HG03066 (cell line): ENCODE data around the gene ECI1.
"Not testable (repeated sequence)": the region's sequence is repeated elsewhere in the genome, so short reads cannot be mapped to it uniquely, and the experiment has no call there.

Experiments used
- ATAC-seq: cut with Tn5 transposase; IDR thresholded peaks from one replicate; pipeline ENCODE4 v1.9.1; 2021; ENCODE audit warnings: low read depth; ENCODE audit not compliant: unreplicated experiment

ECI1 gene

DNA sequence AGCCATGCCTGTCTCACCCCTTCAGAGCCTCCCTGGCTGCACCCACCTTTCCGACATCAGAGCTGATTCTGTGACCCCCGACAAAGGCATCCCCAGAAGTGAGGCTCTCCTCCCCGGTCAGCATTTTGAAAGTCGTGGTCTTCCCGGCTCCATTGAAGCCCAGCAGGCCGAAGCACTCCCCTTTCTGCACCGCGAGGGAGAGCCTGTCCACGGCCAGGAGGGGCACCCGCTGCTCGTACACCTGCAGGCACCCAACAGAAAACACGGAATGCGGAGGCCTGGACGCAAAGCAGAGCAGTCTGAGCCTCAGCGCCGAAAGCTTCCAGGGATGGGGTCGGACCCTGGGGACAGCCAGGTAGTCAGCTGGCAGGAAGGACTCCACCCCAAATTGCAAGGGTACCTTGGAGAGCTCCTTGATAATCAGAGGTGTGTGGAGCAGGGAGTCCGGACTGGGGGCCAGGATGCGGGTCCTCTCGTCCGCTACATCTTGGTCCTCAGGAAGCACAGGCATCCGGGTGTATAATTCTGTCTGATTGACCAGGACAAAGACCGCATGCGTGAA is 29.7 kb upstream of the ECI1 start:
- no peak for ATAC-seq

DNA sequence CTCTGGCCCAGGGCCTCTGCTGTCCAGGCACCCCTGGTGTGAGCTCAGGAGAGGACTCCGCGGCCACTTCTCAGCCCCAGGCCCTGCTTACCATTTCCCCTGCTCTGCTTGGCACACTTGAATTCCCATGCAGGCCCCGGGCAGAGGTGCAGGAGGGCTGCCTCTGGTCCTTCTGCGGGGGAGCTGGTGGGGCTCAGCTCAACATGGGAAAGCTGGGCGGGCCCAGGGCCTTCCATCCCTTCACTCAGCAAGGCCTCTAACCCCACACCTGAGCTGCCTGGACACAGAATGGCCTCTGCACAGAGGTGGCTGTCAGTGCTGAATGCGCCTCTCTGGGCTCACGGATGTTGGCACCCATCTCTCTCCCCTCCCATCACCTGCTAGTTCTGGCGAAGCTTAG is 29.1 kb upstream of the ECI1 start:
- ATAC-seq: no peak

DNA sequence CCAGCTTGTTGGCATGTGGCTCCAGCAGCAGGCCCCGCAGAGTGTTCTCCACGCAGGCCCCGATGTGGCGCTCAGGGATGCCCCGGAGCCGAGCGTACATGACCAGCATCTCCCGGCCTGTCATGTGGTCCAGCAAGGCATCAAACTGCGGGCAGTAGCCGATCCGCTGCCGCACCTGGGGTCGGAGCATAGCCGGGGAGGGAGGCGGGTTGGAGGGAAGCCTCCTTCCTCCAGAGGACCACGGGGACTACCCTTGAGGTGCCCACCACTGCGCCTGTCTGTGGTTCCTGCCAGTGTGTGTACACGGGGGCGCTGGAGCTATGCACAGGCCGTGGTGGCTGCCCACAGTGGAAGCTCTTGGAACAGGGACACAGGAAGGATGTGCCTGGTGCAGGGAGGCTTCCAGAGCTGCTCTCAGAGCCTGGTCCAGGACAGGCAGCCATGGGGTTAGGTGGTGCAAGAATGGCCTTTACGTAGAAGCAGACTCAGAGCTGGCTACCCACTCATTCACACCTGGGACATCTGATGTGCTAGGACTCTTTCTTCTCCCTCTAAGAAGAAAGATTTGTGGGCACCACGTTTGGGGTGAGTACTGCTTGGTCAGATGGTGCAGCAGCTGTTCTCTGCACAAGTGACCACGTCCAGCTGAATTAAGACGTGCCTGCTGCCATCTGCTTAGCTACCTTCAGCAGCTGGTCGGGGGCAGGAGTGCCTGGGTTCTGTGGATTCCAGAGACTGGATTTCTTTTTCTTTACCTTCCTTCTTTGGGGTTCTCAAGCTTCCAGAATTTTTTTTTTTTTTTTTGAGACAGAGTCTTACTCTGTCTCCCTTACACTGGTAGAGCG is 27.8 kb upstream of the ECI1 start:
- ATAC-seq: no peak

DNA sequence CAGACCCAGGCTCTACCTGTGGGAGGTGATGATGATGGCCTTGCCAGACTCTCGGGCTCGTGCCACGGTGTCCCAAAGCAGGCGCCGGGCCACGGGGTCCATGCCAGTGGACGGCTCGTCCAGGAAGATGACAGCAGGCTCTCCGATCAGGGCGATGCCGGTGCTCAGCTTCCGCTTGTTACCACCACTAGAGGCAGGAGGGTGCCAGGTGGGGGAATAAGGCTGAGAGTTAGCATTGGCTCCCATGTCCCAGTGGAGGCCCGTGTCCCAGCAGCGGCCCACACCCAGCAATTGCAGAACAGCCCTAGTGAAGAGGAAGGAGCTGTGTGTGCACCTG is 26.9 kb upstream of the ECI1 start:
- ATAC-seq: no peak

DNA sequence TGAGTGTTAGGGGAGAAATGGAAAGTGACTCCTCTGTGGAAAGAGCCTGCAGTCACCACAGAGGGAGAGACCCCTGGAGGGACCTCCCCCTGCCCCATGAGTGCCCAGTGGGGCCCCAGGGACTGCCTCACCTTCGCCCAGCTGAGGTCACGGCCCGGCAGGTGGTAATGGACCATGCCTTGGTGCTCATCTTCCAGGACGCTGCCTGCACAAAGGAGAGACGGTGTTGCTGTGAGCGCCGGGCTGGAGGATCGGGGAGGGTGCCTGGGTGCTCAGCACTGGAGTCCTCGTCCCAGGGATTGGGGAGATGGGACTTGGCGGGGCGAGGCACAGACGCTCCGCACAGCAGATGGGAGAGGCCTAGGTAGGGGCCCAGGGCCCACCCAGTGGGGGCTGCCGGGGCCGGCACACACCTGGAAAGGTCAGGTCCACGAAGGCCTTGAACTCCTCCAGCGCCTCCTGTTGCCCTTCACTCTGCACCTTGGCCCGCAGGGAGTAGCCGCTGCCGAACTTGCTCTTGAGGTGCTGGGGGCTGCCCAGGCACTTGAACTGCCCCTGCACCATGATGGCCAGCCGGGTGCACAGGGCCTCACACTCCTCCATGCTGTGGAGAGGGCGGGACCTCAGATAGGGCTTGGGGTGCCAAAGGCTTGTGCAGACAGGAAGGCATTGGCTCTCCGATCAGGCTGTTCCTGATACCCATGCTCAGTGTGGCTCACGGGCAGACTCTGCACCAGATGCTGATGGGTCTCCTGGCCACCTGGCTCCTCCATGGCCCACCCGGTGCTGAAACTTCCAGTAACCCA is 26.3 kb upstream of the ECI1 start:
- ATAC-seq: no peak

DNA sequence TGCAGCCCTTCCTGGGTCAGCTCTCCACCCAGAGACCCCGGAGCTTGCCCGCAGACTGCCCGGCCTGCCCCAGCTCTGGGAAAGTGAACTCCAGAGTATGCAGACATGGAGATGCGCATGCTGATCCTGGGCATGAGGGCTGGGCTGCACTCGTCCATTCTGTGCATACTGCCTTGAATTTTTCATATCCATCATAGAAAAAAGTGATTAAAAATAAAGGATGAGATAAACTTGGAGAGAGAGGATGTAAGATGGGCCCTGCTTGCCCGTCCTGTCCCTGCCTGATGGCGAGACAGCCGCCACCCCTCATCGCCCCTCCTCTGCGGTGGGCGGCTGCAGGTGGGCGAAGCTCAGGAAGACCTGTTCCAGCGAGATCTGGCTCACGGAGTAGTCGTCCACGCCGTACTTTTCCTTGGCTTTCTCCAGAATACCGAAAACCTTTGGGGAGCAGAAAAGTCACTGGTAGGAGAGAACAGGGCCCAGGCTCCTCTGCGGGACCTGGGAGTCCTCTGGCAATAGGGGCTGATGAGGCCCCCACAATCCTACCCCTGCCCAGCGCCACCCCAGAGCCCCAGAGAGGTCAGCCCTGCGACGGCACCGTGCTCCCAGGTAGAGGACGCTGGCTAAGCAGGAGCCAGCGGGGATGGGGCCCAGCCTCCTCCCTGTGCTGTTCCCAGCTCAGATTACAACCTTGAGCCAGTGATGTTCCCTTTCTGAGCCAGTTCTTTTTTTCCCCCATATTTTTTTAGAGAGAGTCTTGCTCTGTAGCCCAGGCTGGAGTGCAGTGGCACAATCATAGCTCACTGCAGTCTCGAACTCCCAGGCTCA is 25.2 kb upstream of the ECI1 start:
- ATAC-seq: no peak

DNA sequence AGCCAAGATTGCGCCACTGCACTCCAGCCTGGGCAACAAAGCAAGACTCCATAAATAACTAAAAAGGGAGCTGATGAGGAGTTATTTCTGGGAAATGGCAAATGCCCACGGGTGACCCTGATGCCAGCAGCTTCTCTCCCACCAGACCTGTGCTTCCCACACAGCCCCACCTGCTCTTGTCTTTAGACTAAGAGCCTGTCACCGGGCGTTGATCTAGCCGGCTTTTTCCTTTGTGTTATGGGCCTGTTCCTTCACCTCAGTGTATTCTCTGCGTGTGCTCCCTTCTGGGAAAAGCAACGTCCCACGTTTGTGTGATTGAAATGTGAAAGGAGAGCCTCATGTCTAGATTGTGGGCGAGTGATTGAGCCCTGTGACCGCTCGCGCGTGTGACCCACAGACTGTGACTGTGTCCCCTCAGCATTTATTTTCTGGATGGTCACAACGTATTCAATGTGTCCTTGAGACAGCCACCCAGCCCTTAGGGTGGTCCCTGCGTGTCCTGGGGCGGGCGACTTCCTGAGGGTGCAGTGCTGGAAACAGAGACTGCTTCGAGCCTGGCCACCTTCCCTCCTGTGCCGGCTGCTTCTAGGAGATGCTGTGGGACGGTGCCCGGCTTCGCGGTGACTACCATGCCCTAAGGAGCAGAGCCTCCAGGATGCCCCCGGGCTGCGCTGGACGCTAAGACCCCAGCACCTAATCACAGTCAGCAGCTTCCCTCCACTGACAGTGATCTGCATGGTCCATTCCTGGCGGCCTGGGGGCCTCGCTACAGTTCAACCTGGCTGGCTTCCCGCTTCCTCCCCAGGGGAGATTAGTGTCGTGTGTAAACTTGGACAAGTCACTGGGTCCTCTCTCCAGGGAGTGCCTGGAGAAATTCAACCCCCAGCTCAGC is 24.3 kb upstream of the ECI1 start:
- no peak for ATAC-seq

DNA sequence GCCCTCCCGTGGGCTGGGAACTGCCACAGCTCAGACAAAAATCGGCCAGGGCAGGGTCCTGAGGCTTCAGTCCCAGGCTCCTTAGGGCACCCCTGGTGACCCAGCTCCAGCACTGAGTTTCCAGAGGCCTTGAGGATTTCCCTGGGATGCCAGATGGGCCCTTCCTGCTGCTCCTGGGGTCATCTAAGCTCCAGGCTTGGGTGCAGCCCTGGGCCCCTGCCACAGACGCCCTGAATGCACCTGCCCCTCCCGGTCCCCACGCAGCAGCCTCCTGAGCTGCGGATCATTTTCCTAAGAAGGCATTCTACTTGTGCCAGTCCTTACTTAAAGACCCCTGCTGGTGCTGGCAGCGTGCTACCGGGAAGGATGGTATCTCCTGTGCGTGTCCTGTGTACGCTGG is 22.5 kb upstream of the ECI1 start:
- no peak for ATAC-seq

DNA sequence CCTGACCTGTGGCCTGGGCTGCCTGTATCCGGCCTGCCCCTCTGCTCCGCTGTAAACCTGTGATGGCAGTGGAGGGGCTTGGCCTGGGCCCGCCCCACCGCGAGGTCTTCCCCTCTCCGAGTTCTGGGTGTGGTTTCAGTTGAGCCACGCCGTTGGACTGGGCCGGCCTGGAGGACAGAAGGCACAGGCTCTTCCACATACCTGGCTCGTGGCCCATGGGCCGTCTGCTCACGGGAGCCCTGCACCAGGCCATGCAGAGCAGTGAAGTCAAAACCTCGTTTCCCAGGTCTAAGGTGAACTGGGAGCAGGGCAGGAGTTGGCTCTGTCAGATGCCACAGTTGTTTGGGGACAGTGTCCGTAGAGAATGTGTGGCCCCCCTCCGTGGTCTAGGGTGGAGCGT is 22.1 kb upstream of the ECI1 start:
- ATAC-seq: no peak

DNA sequence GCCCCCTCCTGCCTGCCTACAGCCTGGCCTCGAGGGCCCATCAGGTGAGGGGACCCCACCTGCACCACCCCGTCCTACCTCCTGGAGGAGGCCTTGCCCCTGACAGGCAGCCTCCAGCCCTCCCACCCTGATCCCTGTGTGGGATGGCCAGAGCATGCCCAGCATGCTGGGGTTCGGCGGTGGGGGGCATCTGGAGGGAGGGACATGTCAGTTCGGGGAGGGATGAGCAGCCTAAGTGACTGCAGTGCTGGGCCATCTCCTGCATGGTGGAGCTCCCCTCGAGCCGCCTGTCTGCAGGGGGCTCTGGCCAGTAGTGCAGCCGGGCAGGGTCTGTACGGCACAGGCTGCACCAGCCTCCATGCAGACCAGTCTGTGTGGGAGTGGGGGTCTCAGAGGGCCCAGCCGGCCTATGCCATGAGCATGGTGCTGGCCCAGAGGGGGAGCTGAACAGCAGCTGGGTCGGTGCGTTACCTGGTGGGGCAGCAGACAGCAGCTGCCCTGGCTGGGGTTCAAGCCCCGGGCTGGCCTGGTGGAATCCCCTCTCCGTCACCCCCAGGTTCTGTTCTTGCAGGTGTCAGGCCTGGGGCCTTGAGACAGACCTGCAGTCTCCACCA is 20.6 kb upstream of the ECI1 start:
- no peak for ATAC-seq

DNA sequence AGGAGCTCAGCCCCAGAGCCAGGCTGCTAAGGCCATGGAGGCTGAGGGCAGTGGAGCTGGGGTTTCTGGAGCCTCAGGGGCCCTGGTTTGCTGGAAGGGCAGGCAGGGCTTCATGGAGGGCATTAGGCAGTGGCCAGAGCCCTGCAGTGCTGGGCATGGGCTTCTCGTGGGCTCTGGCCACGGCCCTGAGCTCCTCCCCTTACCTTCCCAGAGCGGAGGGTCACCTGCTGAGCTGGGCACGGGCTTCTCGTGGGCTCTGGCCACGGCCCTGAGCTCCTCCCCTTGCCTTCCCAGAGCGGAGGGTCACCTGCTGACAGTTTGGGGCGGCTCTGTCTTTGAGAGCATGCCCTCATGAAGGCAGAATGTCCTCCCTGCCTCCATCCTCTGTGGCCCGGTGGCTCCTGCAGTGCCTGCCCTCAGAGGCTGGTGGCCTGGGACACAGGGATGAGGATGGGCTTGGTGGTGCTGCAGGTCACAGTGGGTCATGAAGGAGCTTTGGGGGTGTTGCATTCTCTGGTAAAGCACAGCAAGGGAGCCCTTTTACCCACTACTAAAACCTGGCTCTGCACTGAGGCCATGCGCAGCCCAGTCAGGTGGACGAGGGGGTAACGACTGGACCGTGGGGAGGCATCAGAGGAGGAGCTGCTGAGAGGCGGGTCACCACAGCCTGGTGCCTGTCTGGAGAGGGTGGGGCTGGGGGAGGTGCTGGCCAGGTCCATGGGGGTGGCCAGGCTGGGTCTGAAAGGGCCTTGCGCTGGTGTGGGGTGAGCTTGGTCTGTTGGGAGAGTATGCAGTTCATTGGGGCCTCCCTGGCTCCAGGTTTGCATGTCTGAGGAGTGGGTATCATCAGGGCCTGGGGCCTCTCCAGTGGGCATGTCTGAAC is 19.4 kb upstream of the ECI1 start:
- ATAC-seq: no peak

DNA sequence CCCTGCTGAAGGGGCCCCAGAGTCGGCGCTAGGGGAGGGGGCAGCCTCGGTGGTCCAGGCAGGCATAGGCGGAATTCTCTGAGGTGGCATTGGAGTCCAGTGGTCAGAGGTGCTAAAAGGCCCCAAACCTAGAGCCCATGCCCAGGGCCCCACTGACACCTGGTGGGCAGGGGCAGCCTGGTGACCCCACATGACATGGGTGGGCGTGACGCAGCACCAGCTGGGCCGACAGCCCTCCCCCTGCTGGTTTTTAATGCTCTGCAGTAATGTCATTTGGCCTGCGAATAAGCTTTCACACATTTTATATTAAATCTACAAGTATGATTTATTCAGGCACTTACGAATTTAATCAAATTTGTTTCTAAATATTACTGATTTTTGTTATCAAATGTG is 18.7 kb upstream of the ECI1 start:
- no peak for ATAC-seq

DNA sequence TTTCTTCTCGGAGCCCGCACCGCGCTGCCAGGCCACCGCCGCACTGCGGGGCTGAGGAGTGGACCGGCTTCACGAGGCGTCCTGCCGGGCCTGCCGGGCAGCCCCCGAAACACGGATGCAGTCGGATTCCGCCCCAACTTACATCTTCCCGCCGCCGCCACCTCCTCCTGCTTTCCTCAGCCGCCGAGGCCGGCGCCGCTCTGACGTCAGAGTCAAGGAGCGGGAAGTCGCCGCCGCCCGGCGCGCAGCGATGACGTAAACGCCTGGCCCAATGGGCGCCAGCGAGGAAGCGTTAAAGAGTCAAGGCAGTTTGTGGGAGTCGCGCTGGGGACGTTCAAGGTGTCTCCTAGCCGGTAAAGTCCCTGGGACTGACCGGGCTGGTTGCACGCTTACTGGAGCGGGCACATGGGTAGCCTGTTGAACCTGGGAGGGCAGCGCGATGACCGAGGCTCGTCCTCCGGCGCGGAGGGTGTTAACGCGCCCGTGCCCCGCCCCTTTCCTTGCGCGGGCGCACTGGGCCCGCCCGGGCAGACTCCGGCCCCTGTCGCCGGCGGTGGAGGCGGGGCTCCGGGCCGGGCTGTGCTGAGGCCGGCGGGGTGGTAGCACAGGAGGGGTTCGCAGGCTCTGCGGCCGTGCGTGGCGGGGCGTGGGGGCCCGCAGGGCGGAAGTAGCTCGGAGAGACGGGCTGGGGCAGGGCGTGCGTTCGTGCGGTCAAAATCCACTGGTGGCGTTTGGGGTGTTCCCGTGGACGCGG is 16.7 kb upstream of the ECI1 start, which contains the start of gene RNPS1:
RNPS1 (minus strand) TSS at position 214 of the 754 bp plus-strand sequence. CDS start 3,483 bp downstream, outside the sequence.
- peak; percentile 63 for ATAC-seq

DNA sequence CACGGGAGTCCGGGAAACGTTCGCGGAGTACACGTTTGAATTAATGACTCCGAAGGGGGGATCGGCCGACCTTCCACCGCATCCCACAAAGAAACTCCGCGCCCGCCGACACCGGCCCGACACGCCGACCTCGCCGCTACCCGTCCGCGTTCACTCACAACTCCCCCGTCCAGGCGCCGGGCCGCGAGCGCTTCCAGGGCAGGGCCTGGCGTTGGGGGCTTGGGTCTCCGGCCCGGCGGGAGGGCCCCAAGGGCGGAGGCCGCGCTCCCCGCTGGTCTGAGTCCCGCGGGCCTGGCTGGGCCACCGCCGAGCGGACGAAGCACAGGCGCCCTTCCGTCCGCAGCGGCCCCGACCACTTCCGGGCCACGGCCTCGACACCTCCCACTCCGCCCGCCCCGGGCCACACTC is 16.1 kb upstream of the ECI1 start:
- peak; percentile 56 for ATAC-seq

DNA sequence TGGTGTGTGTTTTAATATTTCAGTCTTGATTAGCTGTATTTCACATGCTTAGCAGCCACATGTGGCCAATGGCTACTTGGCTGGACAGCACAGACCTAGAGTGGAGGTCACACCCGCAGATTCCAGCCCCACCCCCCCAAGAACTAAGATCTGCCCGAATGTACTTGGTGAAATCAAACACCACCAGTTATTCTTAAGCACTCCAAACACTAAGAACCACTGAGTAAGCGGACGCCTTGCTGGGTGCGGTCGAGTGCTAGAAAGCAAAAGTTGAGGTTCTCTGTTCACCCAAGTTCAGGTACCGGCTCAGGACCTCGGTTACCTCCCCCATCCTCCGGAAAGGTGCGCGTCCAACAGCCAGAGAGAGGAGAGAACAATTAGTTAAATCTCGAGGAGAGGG is 15.5 kb upstream of the ECI1 start:
- ATAC-seq: not testable (repeated sequence)

DNA sequence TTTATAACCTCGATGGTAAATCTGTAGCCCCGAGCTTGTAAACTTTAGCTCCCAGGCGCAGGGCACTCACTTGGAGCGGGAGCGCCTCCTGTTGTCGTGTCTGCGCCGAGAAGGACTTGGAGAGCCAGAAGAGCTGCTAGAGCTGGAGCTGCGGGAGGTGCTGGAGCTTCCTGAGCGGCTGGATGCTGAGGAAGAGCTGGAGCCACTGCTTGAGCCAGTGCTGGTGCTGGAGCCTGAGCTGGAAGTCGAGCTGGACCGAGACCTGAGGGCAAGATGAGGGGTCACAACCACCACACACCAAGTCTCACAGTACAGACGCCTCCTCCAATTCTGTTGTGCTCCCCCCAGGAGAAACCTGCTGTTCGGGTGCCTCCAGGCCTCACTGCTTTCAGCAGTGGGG is 11.6 kb upstream of the ECI1 start:
- not testable (repeated sequence) for ATAC-seq

DNA sequence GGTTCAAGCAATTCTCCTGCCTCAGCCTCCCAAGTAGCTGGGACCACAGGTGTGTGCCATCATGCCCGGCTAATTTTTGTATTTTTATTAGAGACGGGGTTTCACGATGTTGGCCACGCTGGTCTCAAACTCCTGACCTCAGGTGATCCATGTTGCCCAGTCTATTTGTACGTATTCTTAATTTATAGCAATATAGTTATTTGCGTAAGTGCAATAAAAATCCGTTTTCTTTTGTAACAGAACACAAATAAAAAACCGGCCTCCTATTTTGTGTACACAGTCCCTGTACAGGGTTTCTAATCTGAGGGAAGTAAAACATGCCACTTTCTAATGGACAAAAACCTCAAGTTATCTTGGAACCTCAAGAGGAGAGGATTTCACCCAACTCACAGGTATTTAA is 8.9 kb upstream of the ECI1 start:
- no peak for ATAC-seq

DNA sequence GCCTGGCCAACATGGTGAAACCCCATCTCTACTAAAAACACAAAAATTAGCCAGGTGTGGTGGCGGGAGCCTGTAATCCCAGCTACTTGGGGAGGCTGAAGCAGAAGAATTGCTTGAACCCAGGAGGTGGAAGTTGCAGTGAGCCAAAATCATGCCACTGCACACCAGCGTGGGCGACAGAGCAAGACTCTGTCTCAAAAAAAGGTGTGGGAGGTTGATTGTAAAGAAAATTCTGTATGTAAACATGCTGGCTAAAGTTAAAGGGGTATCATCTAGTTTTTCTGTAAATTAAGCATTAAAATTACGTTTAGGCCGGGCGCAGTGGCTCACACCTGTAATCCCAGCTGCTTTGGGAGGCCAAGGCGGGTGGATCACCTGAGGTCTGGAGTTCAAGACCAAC is 7.1 kb upstream of the ECI1 start:
- not testable (repeated sequence) for ATAC-seq
